ENCODE data around the gene PIK3AP1.
A peak's percentile ranks its signal among the peaks of the same experiment; 100 is the strongest.
"Not testable (repeated sequence)": the region's sequence is repeated elsewhere in the genome, so short reads cannot be mapped to it uniquely, and the experiment has no call there.

The PIK3AP1 gene, protein sequence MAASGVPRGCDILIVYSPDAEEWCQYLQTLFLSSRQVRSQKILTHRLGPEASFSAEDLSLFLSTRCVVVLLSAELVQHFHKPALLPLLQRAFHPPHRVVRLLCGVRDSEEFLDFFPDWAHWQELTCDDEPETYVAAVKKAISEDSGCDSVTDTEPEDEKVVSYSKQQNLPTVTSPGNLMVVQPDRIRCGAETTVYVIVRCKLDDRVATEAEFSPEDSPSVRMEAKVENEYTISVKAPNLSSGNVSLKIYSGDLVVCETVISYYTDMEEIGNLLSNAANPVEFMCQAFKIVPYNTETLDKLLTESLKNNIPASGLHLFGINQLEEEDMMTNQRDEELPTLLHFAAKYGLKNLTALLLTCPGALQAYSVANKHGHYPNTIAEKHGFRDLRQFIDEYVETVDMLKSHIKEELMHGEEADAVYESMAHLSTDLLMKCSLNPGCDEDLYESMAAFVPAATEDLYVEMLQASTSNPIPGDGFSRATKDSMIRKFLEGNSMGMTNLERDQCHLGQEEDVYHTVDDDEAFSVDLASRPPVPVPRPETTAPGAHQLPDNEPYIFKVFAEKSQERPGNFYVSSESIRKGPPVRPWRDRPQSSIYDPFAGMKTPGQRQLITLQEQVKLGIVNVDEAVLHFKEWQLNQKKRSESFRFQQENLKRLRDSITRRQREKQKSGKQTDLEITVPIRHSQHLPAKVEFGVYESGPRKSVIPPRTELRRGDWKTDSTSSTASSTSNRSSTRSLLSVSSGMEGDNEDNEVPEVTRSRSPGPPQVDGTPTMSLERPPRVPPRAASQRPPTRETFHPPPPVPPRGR

GRCh38 chr10:96720422-96721206, at the start of gene PIK3AP1:
PIK3AP1 (minus strand) TSS chr10:96720514; CDS start chr10:96720394, 120 bp downstream.
- peak; percentile 50 for DNase-seq

- no peak for DNase-seq
Observed at GRCh38 chr10:96768136-96768535, 47.8 kb upstream of the PIK3AP1 start.

DNA sequence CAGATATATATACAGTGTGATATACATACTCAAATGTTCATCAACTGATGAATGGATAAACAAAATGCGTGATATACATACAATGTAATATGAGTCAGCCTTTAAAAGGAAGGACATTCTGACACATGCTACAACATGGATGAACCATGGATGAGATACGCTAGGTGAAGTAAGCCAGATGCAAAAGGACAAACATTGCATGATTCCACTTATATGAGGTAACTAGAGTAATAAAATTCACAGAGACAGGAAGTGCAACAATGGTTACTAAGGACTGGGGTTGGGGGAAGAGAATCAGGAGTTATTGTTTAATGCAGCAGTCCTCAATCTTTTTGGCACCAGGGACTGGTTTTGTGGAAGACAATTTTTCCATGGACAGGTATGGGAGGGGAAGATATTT, 47.3 kb upstream of the PIK3AP1 start:
- DNase-seq = no peak

- DNase-seq = peak; percentile 78
Observed at GRCh38 chr10:96765406-96766240, 45.3 kb upstream of the PIK3AP1 start.

GRCh38 chr10:96764425-96765060, 44.2 kb upstream of the PIK3AP1 start:
- no peak for DNase-seq

- no peak for DNase-seq
Observed at GRCh38 chr10:96758423-96758822, 38.1 kb upstream of the PIK3AP1 start.

GRCh38 chr10:96756111-96756903, 36.0 kb upstream of the PIK3AP1 start:
- DNase-seq = no peak

DNA sequence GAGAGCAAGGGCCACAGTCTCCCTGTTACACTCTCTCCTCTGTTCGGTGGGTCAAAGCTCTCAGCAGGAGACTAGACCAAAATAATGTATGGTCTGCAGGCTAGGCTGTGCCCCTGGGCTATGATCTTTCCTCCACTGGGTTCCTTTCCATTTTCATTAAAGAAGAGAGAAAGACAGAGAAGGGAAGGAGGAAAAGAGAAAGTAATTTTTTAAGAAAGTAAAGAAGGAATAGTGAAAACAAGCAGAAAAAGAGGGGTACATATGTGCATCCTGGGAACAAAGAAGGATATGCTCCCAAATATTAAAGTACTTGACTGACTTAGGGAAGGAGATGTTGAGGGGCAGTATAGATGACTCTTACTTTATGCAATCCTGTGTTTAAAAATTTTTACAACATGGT, 33.6 kb upstream of the PIK3AP1 start:
- no peak for DNase-seq

DNA sequence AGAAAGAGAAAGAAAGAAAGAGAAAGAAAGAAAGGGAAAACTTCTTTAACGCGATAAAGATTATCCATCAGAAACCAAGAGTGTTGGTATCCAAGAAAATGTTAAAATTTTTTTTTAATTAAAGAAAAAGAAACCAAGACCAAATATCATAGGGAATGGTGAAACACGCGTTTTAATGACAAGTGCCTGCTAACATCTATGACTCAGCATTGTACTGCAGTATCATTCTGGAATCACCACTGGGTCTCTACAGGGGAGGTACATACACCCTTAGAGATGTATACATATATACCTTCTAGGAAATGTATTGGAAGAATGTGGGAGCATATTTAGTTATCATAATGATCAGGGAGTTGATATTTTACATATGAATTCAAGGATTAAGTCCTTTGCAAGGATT, 32.1 kb upstream of the PIK3AP1 start:
- DNase-seq = no peak

DNA sequence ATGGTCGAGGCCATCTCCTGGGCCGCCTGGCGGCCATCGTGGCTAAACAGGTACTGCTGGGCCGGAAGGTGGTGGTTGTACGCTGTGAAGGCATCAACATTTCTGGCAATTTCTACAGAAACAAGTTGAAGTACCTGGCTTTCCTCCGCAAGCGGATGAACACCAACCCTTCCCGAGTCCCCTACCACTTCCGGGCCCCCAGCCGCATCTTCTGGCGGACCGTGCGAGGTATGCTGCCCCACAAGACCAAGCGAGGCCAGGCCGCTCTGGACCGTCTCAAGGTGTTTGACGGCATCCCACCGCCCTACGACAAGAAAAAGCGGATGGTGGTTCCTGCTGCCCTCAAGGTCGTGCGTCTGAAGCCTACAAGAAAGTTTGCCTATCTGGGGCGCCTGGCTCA, 30.0 kb upstream of the PIK3AP1 start:
- not testable (repeated sequence) for DNase-seq

DNA sequence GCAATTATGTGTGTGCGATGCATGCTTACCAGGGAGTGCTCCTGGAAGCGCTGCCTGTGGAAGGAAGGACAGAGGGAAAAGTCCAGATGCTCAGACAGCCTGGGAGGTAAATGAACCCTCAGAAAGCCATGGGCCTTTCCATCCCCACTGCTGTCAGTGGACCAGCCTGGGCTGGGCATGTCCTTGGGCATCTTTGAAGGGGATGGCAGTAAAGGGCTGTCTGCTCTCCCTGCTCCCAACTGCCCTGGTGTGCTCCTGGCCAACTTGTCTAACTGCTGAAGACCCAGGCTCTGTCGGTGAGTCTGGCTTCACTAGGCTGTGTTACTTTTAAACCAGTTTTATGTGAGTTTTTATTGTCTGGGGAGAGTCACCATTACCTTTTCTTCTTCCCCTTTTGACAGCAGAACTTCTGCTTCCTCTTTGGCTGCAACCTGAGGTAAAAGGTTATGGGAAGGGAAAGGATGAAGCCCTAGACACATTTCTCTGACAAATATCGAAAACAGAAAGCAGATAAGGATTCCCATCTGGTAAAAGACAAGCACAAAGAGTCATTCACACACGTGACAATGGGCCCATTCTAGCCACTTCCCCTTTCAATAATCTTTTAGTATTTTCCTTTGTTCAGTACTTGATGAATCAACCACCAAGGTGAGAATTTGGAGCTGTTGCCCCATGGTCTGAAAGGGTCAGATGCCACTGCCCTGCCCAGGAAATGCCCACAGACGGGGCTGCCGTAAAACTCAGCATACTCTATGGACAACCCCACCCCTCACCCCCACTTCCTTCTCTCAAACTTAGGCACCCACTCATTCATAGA, 27.6 kb upstream of the PIK3AP1 start:
- no peak for DNase-seq

DNA sequence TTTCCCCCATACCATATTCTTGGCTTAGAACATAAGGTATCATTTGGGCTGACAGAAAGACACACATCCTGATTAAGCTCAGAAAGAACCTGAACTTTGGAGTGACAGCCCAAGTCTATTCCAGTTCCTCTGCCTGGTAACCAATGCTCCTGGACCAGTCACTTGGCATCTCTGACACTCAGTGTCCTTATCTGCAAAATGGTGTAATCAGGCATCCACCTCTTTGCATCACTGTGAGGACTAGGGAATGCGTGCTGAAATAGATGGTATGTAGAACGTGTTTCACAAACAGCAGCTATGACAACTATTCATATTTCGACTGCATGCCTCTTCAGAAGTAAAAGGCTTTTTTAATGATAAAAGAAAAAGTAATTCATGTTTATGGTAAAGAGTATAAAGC, 26.2 kb upstream of the PIK3AP1 start:
- DNase-seq = no peak

DNA sequence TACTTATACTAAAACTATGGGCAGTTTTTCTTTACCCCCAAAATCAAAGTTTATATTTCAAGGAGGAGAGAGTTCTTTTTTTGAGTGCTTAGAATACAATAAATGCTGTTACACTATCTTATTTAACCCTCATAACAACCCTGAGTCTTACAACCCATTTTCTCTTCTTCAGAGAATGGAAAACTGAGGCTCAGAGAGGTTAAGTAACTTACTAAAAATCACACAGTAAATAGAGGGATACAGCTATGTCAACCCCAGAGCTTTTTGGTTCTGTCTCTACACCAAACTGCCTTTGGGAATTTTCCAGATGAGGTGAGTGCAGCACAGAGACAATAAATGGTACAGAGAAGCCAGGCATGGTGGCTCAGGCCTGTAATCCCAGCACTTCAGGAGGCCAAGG, 25.6 kb upstream of the PIK3AP1 start:
- no peak for DNase-seq

DNA sequence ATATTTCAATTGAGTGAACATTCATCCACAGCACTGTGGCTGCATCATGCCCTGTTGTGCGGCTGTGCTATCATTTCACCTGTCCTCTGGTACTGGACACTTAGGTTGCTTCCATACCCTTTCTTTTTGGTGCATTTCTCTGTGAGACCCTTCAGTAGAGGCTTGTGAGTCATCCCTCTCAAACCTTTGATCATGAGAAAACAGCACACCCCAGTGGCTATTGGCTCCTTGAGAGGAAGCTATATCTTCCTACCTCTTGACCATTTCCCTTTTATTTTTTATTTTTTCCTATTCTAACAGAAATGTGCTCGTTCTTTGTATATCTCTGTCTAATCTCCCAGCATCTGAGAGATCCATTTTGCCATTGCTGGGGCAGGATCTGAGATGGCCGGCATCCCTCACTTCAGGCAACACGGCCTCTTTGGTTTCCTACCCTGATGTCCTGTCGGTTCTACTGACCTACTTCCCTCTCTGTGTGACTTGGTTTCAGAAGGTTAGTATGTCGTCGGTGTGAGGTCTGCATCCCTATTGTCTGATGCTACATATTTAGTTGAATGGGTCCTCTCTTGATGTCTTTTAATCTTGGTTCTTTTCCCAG, 23.8 kb upstream of the PIK3AP1 start:
- DNase-seq = no peak

DNA sequence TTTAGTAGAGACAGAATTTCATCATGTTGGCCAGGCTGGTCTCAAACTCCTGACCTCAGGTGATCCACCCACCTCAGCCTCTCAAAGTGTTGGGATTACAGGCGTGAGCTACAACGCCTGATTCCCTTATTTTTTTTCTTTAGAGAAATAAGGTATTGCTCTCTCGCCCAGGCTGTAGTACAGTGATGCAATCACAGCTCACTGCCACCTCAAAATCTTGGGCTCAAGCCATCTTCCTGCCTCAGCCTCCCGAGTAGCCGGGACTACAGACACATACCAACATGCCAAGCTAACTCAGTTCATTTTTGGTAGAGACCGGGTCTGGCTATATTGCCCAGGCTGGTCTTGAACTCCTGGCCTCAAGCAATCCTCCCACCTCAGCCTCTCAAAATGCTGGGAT, 21.2 kb upstream of the PIK3AP1 start:
- not testable (repeated sequence) for DNase-seq

- no peak for DNase-seq
Observed at GRCh38 chr10:96740579-96741281, 20.4 kb upstream of the PIK3AP1 start.

DNA sequence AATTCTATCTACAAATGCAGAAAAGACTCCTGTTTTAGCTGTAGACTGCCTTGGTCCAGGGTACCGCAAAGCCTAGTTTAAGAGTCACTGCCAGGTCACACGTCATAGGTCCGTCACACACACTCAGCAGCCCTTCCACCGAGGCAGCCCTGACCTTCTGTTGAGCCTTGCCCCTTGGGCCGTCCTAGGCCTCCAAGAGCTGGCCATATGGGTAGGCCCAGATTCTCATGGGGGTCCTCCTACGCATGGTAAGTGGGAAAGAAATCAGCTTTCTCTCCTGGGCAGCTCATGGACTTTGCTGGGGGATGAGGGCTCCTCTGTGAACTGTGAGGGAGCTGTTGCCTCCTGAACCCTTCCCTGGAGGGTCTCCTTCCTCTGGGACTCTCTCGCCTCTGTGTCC, 19.8 kb upstream of the PIK3AP1 start:
- DNase-seq = no peak

DNA sequence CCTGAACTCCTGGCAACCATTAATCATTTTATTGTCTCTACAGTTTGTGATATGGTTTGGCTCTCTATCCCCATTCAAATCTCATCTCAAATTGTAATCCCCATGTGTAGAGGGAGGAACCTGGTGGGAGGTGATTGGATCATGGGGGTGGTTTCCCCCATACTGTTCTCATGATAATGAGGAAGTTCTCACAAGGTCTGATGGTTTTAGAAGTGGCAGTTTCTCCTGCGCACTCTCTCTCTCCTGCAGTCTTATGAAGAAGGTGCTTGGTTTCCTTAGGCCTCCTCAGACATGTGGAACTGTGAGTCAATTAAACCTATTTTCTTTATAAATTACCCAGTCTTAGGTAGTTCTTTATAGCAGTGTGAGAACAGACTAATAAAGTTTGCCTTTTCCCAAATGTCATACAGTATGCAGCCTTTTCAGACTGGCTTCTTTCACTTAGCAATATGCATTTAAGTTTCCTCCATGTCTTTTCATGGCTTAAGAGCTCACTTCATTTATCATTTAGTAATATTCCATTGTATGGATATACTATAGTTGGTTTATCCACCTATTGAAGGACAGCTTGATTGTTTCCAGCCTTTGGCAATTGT, 17.1 kb upstream of the PIK3AP1 start:
- not testable (repeated sequence) for DNase-seq

DNA sequence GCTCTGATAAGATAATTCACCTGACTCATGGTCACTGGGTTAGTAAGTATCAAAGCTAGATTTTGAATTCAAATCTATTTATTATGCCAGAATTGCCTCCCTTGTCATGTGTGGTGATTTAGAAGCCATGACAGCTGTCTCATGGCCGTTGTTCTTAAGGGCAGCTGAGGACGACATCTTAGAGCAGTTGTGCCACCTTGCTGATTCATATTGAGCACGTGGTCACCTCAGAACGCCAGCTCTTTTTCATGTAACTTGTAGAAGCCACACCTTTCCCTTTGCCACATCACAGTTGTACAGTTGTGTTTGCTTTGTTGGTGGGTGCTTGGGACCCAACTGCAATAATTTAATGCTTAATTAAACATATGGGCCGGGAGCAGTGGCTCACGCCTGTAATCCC, 4.3 kb upstream of the PIK3AP1 start:
- no peak for DNase-seq
